NOMO-1 (cell line): ENCODE data around the gene RAB31.
A peak's percentile ranks its signal among the peaks of the same experiment; 100 is the strongest.

ENCODE experiments used
- DNase-seq, 2 experiments: peaks; one replicate each; lab custom pipeline; 2025; ENCODE audit not compliant: unreplicated experiment in 2 of 2; lab: John Stamatoyannopoulos, UW

RAB31 gene

DNA sequence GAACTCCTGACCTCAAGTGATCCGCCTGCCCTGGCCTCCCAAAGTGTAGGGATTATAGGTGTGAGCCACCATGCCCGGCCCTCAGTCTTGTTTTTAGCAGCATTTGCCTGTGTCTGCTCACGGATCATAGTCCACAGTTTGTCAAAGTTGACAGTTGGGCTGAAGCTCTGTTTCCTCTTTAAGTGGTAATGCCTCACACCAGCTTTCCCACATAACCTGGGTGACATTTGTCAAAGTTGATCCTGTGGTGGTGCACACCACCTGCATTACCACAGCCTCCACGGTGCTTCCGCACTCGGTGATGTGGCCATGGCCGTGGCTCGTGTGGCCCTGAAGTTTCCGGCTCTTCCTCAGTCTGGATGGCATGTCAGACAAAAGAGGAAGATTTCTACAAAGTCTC lies 27.1 kb downstream of the RAB31 start:
- DNase-seq = peak; percentile 72 to 80

DNA sequence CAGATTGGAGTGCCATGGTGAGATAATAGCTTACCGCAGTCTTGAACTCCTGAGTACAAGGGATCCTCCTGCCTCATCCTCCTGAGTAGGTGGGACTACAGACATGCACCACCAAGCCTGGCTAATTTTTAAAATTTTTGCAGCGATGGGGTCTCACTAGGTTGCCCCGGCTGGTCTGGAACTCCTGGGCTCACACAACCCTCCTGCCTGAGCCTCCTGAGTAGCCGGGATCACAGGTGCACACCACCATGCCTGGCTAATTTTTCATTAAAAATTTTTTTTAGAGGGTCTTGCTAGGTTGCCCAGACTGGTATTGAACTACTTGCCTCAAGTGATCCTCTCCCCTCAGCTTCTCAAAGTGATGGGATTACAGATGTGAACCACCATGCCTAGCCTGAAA lies 27.8 kb downstream of the RAB31 start:
- DNase-seq = no peak

DNA sequence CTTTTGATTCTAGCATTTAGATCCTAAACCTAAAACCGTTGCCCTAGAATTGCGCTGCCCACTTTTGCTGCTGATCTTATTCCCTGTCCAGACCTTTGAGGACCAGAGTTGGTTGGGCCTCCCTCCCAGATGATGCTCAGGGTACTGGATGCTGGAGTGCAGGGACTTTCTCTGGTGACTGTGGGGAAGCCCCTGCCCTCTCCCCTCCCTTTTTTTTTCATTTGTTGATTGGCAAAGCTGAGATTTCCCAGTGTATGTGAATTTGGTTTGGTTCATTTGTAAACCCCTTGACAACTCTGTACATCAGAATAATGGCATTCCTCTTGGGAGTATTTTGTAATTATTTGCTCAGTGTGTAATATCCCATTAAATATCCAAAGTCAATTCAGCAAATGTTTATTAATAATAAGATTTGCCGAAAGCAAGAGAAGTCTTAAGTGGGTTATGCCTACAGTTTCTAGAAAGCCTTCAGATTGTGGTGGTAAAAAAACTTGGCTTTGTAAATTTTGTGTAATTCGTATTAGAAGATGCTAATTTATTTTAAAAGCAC lies 28.3 kb downstream of the RAB31 start:
- no peak for DNase-seq

GRCh38 chr18:9737006-9737405 lies 28.9 kb downstream of the RAB31 start:
- no peak for DNase-seq

GRCh38 chr18:9737472-9738121 lies 29.5 kb downstream of the RAB31 start:
- no peak for DNase-seq

DNA sequence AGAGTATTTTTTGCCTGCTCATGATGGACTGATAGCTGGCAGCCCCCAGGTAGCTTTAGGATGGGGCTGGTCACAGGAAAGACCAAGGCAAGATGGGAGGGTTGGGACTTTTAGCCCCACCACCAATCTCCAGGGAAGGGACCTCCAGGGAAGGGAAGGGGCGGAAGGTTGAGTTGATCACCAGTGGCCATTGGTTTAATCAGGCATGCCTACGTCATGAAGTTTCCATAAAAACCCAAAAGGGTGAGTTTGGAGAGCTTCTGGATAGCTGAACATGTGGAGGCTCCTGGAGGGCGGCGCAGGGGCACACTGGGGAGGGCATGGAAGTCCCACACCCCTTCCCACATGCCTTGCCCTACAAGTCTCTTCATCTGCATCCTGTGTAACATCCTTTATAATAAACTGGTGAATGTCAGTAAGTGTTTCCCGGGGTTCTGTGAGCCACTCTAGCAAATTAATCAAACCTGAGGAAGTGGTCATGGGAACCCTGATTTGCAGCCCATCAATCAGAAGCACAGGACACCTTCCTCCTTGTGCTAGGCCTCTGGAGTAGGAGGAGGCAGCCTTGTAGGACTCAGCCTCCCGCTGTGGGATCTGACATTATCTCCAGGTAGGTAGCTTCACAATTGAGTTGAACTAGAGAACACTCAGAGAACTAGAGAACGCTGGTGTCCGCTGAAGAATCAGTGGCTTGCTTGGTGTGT lies 30.3 kb downstream of the RAB31 start:
- no peak for DNase-seq

DNA sequence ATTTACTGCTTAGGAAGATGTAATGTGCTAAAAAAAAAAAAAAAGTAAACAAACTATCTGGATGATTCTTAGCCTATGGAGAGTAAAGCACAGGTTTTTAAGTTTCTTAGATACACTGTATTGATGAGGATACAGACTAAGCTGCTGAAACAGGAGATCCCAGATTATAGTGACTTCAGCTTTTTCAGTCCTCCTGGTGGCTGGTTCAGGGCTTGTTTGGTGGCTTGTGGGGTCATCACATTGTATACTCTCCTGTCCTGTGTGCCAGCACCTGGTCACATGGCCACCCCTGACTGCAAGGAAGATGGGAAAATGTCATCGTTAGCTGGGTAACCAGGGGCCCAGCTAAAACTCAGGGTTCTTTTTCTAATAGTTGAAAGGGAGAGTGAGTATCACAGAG lies 31.4 kb downstream of the RAB31 start:
- DNase-seq = no peak

DNA sequence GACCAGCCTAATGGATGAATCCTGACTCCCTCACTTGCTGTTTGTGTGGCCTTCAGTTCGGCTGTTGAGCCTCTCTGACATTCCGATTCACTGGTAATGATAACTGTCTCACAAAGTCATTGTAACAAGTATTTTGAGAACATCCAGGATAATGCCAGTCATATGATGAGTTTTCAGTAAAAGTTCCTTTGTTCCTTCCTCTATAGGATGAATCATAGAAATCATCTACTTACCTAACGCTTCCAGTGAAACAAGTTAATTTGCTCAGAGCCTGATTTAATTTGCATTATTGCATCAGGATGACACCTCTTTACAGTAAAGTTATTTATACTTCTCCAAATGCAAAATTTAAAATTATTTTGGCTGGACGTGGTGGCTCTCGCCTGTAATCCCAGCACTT lies 32.0 kb downstream of the RAB31 start:
- DNase-seq = peak in 1 of 2 experiments; percentile 12

DNA sequence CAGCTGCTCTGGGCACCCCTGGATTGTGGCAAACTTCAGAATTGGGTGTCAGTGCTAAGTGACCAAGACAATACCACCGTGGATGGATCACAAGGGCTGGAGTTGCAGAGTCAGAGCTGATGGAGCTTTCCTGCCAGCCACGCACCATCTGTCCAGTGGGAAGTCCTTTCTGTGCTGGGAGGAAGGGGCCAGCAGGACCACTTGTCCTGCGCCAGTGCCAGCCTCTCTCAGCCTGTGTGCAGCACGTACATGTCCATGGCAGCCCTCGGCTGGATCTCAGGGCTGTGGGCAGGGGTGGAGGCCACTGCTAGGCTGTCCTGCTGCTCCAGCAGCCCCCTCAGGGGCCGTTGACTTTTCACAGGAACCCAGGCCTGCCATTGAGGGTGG lies 33.3 kb downstream of the RAB31 start:
- DNase-seq = no peak

GRCh38 chr18:9741793-9742523 lies 33.9 kb downstream of the RAB31 start:
- no peak for DNase-seq

GRCh38 chr18:9742524-9743131 lies 34.5 kb downstream of the RAB31 start:
- no peak for DNase-seq

- DNase-seq = peak; percentile 85 to 87
Observed at GRCh38 chr18:9743200-9744016, 35.3 kb downstream of the RAB31 start.

GRCh38 chr18:9746958-9747357 lies 38.9 kb downstream of the RAB31 start:
- DNase-seq = no peak

GRCh38 chr18:9749611-9750010 lies 41.5 kb downstream of the RAB31 start:
- DNase-seq = no peak

- no peak for DNase-seq
Observed at GRCh38 chr18:9750112-9750511, 42.0 kb downstream of the RAB31 start.

DNA sequence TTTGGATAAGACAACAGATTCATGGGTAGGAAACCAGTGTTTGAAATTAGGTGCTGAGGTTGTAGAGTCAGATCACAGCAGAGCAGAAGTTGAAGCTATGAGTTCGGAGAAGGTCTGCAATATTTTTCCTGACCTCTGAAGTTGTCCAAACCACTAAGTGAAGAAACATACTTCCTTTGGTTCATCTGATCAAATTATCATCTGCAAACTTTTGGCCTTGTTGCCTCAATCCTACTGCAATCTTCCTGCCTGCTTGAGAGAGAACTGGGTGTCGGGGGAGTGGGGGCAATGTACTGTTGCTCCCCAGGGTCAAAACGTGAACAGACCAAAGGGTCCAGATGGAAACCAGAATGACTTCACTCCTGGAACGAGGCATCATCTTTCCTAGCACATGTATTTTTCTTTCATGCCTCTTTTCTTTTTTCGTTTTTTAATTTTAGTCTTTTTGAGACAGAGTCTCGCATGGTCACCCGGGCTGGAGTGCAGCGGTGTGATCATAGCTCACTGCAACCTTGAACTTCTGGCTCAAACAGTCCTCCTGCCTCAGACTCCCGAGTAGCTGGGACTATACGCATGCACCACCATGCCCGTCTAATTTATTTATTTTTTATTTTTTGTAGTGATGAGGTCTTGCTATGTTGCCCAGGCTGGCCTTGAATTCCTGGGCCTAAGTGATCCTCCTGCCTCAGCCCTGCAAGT lies 42.7 kb downstream of the RAB31 start:
- DNase-seq = peak; percentile 65 to 82

- no peak for DNase-seq
Observed at GRCh38 chr18:9751371-9752031, 43.4 kb downstream of the RAB31 start.

DNA sequence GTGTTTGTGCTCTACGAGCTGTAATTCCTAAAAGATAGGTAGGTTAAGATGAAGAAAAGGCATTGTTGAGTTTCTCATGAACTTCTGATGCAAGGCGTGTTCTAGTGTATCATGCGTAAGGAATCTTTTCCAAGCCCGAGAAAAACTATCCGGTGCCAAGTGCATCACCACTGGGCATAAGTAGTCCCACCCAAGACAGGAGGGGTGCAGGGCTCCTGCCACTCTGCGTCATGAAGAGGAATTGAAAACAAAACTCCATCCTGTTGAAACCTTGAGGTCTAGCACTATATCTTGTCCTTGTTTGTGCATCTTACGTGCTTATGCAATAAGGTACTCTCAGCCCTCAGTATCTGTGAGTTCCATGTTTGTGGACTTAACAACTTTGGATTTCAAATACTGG lies 45.7 kb downstream of the RAB31 start:
- DNase-seq = peak; percentile 27 to 71

DNA sequence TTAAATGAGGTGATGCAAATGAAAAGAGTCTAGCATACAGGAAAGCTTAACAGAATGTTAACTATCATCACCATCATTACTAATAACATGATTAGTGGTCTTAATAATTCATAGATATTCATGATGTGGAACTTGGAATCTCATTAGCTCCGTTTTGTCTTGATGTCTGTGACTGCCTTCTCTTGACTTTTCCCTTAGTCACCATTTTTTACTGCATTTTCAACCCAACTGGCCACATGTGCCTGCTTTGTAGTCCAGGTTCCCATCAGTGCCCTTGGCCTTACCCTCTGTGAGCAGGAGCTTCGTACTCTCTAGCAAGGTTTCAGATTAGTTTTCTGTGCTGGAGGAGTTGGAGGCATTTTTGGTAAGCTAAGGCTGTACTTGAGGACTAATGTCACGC lies 47.0 kb downstream of the RAB31 start:
- DNase-seq = no peak
